GM21390 (cell line): ENCODE measurements around the gene PPAN.

ENCODE experiments used
- ATAC-seq: cut with Tn5 transposase; IDR thresholded peaks from one replicate; pipeline ENCODE4 v1.9.1; 2021; ENCODE audit not compliant: unreplicated experiment

The PPAN gene

GRCh38 chr19:10113592-10113963, 7.4 kb downstream of the PPAN start:
- ATAC-seq, result no peak

GRCh38 chr19:10113964-10114650, 7.9 kb downstream of the PPAN start:
- no peak for ATAC-seq

- no peak for ATAC-seq
Observed at GRCh38 chr19:10114651-10115391, 8.7 kb downstream of the PPAN start.

GRCh38 chr19:10115392-10116084, 9.4 kb downstream of the PPAN start:
- ATAC-seq, result no peak

GRCh38 chr19:10116085-10116865, 10.1 kb downstream of the PPAN start:
- no peak for ATAC-seq

- ATAC-seq, result no peak
Observed at GRCh38 chr19:10116866-10117616, 10.9 kb downstream of the PPAN start.

- no peak for ATAC-seq
Observed at GRCh38 chr19:10118960-10119359, 12.8 kb downstream of the PPAN start.

- ATAC-seq, result no peak
Observed at GRCh38 chr19:10120538-10121189, 14.5 kb downstream of the PPAN start.

GRCh38 chr19:10122045-10122444, 15.9 kb downstream of the PPAN start:
- no peak for ATAC-seq

- no peak for ATAC-seq
Observed at GRCh38 chr19:10124429-10124828, 18.3 kb downstream of the PPAN start.

- ATAC-seq, result no peak
Observed at GRCh38 chr19:10126213-10126639, 20.1 kb downstream of the PPAN start.

GRCh38 chr19:10132905-10133304, 26.7 kb downstream of the PPAN start:
- ATAC-seq, result no peak

- no peak for ATAC-seq
Observed at GRCh38 chr19:10133596-10133995, 27.4 kb downstream of the PPAN start.

GRCh38 chr19:10134040-10134439, 27.9 kb downstream of the PPAN start:
- ATAC-seq, result no peak

- no peak for ATAC-seq
Observed at GRCh38 chr19:10135551-10136334, 29.6 kb downstream of the PPAN start.

- no peak for ATAC-seq
Observed at GRCh38 chr19:10136936-10137335, 30.8 kb downstream of the PPAN start.

GRCh38 chr19:10137751-10138682, 31.9 kb downstream of the PPAN start:
- ATAC-seq, result no peak
